ENCODE measurements around the gene CHST12.

CHST12 gene

DNA sequence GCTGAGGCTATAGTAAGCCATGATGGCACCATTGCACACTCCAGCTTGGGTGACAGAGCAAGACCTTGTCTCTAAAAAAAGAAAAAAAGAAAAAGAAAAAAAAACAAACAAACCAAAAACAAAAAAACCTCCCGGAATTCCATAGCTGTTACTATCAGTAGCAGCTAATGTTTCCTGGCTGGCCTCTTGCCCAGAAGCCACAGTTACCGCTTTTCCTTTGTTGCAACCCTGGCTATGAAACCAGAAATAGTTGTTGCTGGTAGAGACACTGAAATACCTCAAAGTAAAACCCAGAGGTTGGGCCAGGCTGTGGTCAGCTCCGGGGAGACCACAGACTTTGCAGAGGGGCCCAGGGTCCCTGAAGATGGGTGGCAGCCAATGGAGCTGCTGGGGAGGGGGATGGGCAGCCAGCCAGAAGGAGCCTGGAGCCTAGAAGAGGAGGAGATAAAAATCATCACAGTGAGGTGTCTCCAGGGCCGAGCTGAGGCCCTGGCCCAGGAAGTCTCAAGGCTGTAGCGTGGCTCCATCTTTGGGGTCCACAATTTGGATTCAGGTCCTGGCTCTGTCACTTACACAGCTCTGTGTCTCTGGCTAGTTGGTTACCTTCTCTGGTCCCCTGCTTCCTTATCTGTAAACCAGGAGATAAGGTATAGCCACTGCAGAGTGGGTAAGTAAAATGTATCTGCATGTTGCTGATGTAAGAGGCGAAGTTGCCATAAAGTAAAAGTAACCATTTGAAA, 3.4 kb upstream of the CHST12 start:
- TF ChIP-seq, protein P1, sequence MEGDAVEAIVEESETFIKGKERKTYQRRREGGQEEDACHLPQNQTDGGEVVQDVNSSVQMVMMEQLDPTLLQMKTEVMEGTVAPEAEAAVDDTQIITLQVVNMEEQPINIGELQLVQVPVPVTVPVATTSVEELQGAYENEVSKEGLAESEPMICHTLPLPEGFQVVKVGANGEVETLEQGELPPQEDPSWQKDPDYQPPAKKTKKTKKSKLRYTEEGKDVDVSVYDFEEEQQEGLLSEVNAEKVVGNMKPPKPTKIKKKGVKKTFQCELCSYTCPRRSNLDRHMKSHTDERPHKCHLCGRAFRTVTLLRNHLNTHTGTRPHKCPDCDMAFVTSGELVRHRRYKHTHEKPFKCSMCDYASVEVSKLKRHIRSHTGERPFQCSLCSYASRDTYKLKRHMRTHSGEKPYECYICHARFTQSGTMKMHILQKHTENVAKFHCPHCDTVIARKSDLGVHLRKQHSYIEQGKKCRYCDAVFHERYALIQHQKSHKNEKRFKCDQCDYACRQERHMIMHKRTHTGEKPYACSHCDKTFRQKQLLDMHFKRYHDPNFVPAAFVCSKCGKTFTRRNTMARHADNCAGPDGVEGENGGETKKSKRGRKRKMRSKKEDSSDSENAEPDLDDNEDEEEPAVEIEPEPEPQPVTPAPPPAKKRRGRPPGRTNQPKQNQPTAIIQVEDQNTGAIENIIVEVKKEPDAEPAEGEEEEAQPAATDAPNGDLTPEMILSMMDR (IDR thresholded peaks at IDR 0.05; ENCODE audit: extremely low read depth, missing control alignments): no peak
- no peak for DNase-seq (ENCODE audit: low spot score)

DNA sequence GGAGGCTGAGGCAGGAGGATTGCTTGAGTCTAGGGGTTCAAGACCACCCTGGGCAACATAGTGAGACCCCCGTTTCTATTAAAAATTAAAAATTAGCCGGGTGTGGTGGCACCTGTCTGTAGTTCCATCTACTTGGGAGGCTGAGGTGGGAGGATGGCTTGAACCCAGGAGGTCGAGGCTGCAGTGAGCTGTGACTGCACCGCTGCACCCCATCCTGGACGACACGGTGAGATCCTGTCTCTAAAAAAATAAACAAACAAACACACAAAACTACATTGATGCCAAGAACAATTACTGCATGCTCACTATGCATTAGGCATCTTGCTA, 761 bp upstream of the CHST12 start:
- TF ChIP-seq, protein P1 (IDR thresholded peaks at IDR 0.05; ENCODE audit: extremely low read depth, missing control alignments): no peak

DNA sequence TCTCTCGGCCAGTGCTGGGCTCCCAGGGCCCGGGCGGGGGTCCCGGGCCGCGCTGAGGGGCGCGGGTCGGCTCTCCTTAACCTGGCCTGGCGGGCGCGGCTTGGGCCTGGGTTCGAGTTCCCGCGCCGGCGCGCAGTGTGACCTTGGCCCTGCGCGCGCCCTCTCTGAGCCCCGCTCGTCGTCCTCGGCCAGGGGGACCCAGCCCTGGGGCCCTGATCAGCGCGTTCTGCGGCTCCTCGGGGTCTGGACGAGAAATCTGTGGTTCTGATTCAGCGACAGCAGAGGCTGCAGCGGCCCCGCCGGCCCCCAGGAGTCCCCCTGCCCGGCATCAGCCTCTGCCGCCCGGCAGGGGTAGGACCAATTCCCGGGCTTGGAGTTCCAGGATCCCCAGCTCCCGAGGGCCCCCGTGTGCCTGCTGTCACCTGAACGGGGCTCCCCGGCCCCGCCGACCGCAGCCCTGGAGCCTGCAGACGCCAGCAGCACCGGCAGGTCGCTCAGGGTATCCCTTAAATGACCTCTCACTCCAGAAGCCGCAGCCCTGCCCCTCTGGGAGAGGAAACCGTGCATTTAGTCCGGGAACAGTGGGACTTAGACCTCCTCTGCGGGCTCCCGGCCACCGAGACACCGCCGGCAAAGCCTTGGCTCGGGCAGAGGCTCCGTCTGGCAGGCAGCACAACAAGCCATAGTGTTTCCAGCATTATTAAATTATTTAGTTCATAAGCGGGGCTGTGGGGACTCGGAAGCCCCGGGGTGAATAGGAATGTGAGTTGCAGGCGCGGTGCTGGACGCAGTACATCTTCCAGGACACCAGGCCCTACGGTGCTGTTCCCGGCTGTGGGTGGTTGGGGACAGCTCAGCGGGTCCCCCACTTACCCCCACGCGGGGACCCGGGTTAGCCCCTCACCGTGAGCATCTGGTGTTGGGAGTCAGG, 572 bp downstream of the CHST12 start:
- DNase-seq (ENCODE audit: low spot score): peak; percentile 64

More for the DNA sequence above, 761 bp upstream of the CHST12 start:
- no peak for DNase-seq (ENCODE audit: low spot score)

DNA sequence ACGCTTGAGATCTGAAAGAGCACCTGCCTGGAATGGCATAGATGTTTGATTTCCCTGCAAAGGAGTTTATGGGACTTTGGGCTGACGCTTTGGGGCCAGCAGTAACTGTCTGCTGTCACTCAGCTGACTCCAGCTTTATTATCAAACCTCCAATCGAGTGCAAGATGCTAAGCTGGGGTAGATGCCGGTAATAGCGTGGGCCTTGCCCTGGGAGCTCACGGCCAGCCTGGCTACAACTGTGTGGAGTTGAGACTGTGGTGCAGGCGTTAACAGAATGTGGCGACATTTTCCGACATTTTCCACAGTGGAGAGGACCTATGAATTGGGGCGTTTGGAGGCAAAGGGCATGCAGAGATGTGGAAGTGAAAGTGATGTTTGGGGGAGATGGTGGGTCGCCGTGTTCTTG, 1.3 kb downstream of the CHST12 start:
- DNase-seq (ENCODE audit: low spot score): no peak

More for the DNA sequence above, 572 bp downstream of the CHST12 start:
- TF ChIP-seq, protein P1 (IDR thresholded peaks at IDR 0.05; ENCODE audit: extremely low read depth, missing control alignments): no peak

DNA sequence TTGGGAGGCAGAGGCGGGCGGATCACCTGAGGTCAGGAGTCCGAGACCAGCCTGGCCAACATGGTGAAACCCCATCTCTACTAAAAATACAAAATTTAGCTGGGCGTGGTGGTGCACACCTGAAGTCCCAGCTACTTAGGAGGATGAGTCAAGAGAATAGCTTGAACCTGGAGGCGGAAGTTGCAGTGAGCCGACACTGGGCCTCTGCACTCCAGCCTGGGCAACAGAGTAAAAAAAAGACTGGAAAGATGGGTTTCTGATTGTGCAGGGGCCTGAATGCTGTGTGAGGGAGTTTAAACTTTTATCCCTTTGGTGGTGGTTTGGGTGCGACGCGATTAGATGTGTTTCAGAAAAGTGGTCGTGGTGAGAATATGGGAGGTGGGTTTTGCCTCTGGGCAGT, 1.8 kb downstream of the CHST12 start:
- no peak for DNase-seq (ENCODE audit: low spot score)
- TF ChIP-seq, protein P1 (IDR thresholded peaks at IDR 0.05; ENCODE audit: extremely low read depth, missing control alignments): no peak

More for the DNA sequence above, 1.3 kb downstream of the CHST12 start:
- TF ChIP-seq, protein P1 (IDR thresholded peaks at IDR 0.05; ENCODE audit: extremely low read depth, missing control alignments): no peak

DNA sequence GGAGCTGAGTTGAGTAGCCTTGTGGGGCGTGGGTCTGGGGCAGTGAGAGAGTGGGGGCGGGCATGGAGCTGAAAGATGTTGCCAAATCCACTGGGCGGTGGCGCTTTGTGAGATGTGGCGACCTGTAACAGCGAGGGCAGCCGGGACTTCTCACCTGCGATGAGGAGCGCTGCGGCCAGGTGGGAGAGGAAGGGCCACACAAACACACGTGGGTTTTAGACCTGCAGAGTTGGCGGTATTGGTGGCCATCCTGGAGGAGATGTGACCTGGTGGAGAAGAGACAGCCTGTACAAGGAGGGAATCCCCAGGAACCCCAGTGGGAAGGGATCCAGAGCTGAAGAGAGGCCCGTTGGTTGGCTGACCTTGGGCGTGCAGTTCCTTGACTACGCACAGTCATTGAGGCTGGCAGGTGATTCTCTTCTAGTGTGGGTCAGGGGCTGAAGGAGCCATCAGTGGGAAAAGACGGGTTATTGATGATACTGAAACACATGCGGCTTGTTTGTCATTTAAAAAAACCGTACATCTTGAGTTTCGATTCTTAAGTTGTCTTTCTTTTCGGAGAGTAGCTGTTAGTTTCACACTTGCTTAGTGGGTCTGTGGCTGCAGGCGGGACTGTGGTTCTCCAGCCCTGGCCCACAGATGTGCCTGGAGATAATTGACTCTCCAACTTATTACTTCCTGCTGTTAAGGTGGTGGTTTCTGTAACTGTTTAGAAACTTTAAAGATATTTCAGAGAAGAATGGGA, 2.4 kb downstream of the CHST12 start:
- peak; percentile 83 for DNase-seq (ENCODE audit: low spot score)
- TF ChIP-seq, protein P1 (IDR thresholded peaks at IDR 0.05; ENCODE audit: extremely low read depth, missing control alignments): no peak

All from GM20000 (cell line).